Inflammatory macrophage treated with lipopolysaccharide for 4 hours (primary cell): ENCODE measurements around the gene ZBTB9.
"Not testable (repeated sequence)": the region's sequence is repeated elsewhere in the genome, so short reads cannot be mapped to it uniquely, and the experiment has no call there.

Experiments
- DNase-seq: peaks from one replicate; pipeline ENCODE4 v3.0.0-alpha.2; 2020

ZBTB9 gene

DNA sequence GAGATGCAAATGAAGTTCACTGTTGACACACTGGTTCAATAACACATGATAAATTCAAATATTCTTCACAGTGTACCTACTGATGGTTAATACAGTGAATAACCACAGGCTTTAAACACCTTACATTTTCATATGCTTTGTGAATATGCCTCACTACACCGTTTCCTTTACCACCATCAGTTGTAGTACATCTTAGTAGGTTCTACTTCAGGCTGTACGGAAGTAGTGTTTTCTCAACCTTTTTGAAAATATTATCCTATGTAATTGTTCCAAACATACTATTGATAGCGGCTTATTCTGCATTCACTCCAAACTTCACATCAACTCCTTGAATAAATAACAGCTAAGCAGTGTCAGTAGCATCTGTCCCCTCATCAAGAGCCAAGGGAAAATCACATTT lies 15.3 kb downstream of the ZBTB9 start:
- DNase-seq: no peak

DNA sequence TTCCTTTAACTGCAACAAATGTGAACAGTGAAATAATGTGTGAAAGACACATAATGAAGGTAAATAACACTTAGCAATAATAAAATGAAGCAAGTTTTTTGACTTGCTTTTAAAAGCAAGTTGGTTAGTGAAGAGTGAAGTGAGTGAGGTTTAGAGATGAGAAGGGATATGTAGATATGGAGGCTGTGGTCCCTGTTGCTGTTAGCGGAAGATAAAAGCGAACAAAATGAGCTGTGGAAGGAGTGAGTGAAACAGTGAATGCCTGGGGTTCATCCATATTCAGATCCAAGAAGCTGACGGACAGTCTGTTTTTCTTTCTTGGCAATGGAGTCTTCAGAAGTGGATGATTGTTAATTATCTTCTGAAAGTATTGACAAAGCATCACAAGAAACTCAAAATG lies 23.5 kb downstream of the ZBTB9 start:
- DNase-seq: no peak

DNA sequence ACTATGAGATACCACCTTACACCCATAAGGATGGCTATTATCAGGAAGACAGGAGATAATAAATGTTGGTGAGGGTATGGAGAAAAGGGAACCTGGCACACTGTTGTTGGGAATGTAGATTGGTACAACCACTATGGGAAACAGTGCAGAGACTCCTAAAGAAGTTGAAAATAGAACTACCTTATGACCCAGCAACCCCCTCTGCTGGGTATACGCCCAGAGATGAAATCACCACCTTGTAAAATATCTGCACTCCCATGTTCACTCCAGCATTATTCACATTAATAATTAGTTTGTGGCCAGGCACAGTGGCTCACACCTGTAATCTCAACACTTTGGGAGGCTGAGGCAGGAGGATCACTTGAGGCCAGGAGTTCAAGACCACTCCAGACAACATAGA lies 26.8 kb downstream of the ZBTB9 start:
- DNase-seq: peak; percentile 5

- DNase-seq: not testable (repeated sequence)
These were observed 28.2 kb downstream of the ZBTB9 start for GRCh38 chr6:33482620-33483019.

GRCh38 chr6:33483678-33484077 lies 29.3 kb downstream of the ZBTB9 start:
- no peak for DNase-seq

DNA sequence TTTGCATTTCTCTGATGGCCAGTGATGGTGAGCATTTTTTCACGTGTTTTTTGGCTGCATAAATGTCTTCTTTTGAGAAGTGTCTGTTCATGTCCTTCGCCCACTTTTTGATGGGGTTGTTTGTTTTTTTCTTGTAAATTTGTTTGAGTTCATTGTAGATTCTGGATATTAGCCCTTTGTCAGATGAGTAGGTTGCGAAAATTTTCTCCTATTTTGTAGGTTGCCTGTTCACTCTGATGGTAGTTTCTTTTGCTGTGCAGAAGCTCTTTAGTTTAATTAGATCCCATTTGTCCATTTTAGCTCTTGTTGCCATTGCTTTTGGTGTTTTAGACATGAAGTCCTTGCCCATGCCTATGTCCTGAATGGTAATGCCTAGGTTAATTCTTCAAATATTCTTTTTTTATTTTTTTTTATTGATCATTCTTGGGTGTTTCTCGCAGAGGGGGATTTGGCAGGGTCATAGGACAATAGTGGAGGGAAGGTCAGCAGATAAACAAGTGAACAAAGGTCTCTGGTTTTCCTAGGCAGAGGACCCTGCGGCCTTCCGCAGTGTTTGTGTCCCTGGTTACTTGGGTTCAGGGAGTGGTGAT lies 30.4 kb downstream of the ZBTB9 start:
- DNase-seq: not testable (repeated sequence)

DNA sequence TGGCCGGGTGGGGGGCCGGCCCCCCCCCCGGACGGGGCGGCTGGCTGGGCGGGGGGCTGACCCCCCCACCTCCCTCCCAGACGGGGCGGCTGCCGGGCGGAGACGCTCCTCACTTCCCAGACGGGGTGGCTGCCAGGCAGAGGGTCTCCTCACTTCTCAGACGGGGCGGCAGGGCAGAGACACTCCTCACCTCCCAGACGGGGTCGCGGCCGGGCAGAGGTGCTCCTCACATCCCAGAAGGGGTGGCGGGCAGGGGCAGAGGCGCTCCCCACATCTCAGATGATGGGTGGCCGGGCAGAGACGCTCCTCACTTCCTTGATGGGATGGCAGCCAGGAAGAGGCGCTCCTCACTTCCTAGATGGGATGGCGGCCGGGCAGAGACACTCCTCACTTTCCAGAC lies 31.3 kb downstream of the ZBTB9 start:
- DNase-seq: not testable (repeated sequence)

- no peak for DNase-seq
These were observed 34.0 kb downstream of the ZBTB9 start for GRCh38 chr6:33488339-33488738.

- DNase-seq: no peak
These were observed 35.8 kb downstream of the ZBTB9 start for GRCh38 chr6:33490198-33490597.

- DNase-seq: no peak
These were observed 36.2 kb downstream of the ZBTB9 start for GRCh38 chr6:33490621-33491020.

- no peak for DNase-seq
These were observed 37.7 kb downstream of the ZBTB9 start for GRCh38 chr6:33492093-33492492.

- no peak for DNase-seq
These were observed 42.8 kb downstream of the ZBTB9 start for GRCh38 chr6:33497157-33497556.

DNA sequence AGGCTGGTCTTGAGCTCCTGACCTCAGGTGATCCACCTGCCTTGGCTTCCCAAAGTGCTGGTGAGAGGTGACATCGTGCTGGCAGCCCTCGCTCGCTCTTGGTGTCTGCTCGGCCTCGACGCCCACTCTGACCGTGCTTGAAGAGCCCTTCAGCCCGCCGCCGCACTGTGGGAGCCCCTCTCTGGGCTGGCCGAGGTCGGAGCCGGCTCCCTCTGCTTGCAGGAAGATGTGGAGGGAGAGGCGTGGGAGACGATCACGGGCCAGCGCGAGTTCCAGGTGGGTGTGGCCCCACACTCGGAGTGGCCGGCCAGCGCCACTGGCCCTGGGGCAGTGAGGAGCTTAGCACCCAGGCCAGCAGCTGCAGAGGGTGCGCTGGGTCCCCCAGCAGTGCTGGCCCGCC lies 48.1 kb downstream of the ZBTB9 start:
- no peak for DNase-seq

GRCh38 chr6:33504486-33504885 lies 50.1 kb downstream of the ZBTB9 start:
- DNase-seq: no peak

DNA sequence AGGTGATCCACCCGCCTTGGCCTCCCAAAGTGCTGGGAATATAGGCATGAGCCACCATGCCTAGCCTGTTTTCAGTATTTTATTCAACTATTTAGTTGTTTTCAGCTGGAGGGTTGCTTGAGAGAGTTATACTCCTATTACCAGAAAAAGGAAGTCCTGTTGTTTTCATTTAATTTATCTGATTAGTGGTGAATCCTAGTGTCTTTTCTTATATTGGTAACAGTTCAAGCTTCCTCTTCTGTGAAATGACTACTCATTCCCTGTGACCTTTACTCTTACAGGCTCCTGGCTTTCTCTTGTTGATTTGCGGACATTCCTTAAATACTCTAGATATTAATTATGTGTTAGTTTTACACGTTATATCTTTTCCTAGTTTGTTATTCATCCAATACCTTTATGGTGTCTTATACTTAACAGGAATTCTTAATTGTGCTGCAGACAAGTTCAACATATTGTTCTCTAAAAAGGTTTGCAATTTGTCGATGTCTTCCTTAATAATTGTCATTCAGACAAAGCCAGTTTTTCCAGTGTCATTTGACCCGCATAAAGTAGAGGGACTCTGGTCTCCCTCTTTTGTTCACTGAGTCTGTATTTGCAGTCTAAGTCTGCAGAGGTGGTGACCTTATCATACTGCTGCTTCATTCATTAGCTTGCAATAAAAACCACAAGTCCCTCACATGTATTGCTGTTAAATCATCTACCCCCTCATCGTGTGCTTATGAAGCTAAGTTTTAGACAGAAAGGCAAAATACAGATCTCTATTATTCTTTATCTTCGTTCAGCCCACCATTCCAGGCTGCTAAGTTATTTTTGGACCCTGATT lies 51.4 kb downstream of the ZBTB9 start:
- DNase-seq: peak; percentile 42
